ENCODE data around the gene MYADML2.

MYADML2 gene

GRCh38 chr17:81933178-81933699 is 13.8 kb downstream of the MYADML2 start:
- TF ChIP-seq CTCF (conservative IDR thresholded peaks at IDR 0.05): no peak
- H3K27ac ChIP-seq: no peak overlapping the region

GRCh38 chr17:81932333-81932983 is 14.6 kb downstream of the MYADML2 start:
- TF ChIP-seq CTCF (conservative IDR thresholded peaks at IDR 0.05): no peak
- H3K27ac ChIP-seq: no peak overlapping the region

GRCh38 chr17:81931557-81932332 is 15.3 kb downstream of the MYADML2 start:
- no peak overlapping the region for H3K27ac ChIP-seq
- no peak for TF ChIP-seq CTCF (conservative IDR thresholded peaks at IDR 0.05)

GRCh38 chr17:81931189-81931556 is 15.9 kb downstream of the MYADML2 start:
- H3K27ac ChIP-seq: no peak overlapping the region
- TF ChIP-seq CTCF (conservative IDR thresholded peaks at IDR 0.05): no peak

GRCh38 chr17:81930142-81931125 is 16.6 kb downstream of the MYADML2 start:
- TF ChIP-seq CTCF (conservative IDR thresholded peaks at IDR 0.05): no peak
- H3K27ac ChIP-seq: no peak overlapping the region

GRCh38 chr17:81929253-81930141 is 17.5 kb downstream of the MYADML2 start:
- peak overlapping the region; percentile 90 for H3K27ac ChIP-seq
- no peak for TF ChIP-seq CTCF (conservative IDR thresholded peaks at IDR 0.05)
